ENCODE results near the gene CD34. TPM values are rescaled to one million over a fixed set of nuclear protein-coding genes. Genes with fewer than 3 reads are reported as not detected.
A peak's percentile ranks its signal among the peaks of the same experiment; 100 is the strongest.
"Not testable (repeated sequence)": the region's sequence is repeated elsewhere in the genome, so short reads cannot be mapped to it uniquely, and the experiment has no call there.

CD34 gene
- total RNA-seq, 4 donors from 2014 or later: 20.7 to 38.8 (median 27.8) TPM

GRCh38 chr1:207944571-207944970, 33.6 kb upstream of the CD34 start:
- Histone ChIP-seq H3K27ac (no peak overlapping the region), H3K4me3 (replicated peaks in 1 of 3) (no peak overlapping the region), H3K36me3 (no peaks in the 10 kb centered on the region), H3K4me1 (peaks cover 21 to 28% of the 10 kb centered on the region in 2 donors), H3K27me3 (no peaks in the 10 kb centered on the region), H3K9me3 (no peaks in the 10 kb centered on the region)
- intact Hi-C loops (cut with DNase I): no loop called here
- no peak for DNase-seq
- WGBS, 2 donors: 89 to 90% methylated on average over 3 of the region's 3 CpGs
- TF ChIP-seq CTCF (IDR thresholded peaks at IDR 0.05): no peak
- no peak for TF ChIP-seq POLR2A (IDR thresholded peaks at IDR 0.05)

- H3K36me3 ChIP-seq; H3K4me3 ChIP-seq (replicated peaks in 1 of 3); intact Hi-C loops (cut with DNase I); DNase-seq; H3K9me3 ChIP-seq; H3K27me3 ChIP-seq: not testable (repeated sequence)
- Histone ChIP-seq H3K4me1 (peaks cover 35 to 48% of the 10 kb centered on the region in 2 donors), H3K27ac (peak overlapping the region; percentile 55 to 74 (median 68))
- 79 to 85% methylated on average over 14 of the region's 14 CpGs for WGBS, 2 donors
Observed at GRCh38 chr1:207942337-207942741, 31.4 kb upstream of the CD34 start.

- no peaks in the 10 kb centered on the region for H3K9me3 ChIP-seq
- WGBS, 2 donors: 22 to 40% methylated on average over 7 of the region's 7 CpGs
- H3K4me1 ChIP-seq: peaks cover 37 to 50% of the 10 kb centered on the region in 2 donors
- TF ChIP-seq POLR2A (IDR thresholded peaks at IDR 0.05): no peak
- peak overlapping the region; percentile 55 to 74 (median 68) for H3K27ac ChIP-seq
- intact Hi-C loops (cut with DNase I): no loop called here
- peak; percentile 57 to 59 for DNase-seq
- no peaks in the 10 kb centered on the region for H3K36me3 ChIP-seq
- no peak overlapping the region for H3K4me3 ChIP-seq (replicated peaks in 1 of 3)
- H3K27me3 ChIP-seq: no peaks in the 10 kb centered on the region
Observed at GRCh38 chr1:207941665-207942064, 30.7 kb upstream of the CD34 start.

GRCh38 chr1:207938016-207938415, 27.1 kb upstream of the CD34 start:
- H3K4me3 ChIP-seq (replicated peaks in 1 of 3): no peak overlapping the region
- intact Hi-C loops (cut with DNase I): no loop called here
- no peaks in the 10 kb centered on the region for H3K9me3 ChIP-seq
- WGBS, 2 donors: 72 to 74% methylated on average over 10 of the region's 10 CpGs
- H3K27ac ChIP-seq: peak overlapping the region; percentile 10 to 62 (median 56)
- no peak for DNase-seq
- H3K4me1 ChIP-seq: peaks cover 37 to 50% of the 10 kb centered on the region in 2 donors
- H3K27me3 ChIP-seq: no peaks in the 10 kb centered on the region
- H3K36me3 ChIP-seq: no peaks in the 10 kb centered on the region
- TF ChIP-seq POLR2A (IDR thresholded peaks at IDR 0.05) (no peak), CTCF (IDR thresholded peaks at IDR 0.05) (no peak)

GRCh38 chr1:207937204-207937603, 26.3 kb upstream of the CD34 start:
- no peak for TF ChIP-seq POLR2A (IDR thresholded peaks at IDR 0.05)
- no peak for TF ChIP-seq CTCF (IDR thresholded peaks at IDR 0.05)
- Histone ChIP-seq H3K4me1 (peaks cover 37 to 47% of the 10 kb centered on the region in 2 donors), H3K9me3 (no peaks in the 10 kb centered on the region), H3K4me3 (replicated peaks in 1 of 3) (no peak overlapping the region), H3K36me3 (no peaks in the 10 kb centered on the region), H3K27ac (peak overlapping the region in 1 of 3 donors; percentile 56), H3K27me3 (no peaks in the 10 kb centered on the region)
- intact Hi-C loops (cut with DNase I): no loop called here
- whole genome bisulfite sequencing, 2 donors: 79 to 83% methylated on average over 3 of the region's 3 CpGs
- DNase-seq: no peak

- WGBS, 2 donors: 23 to 63% methylated on average over 1 of the region's 1 CpG
- Histone ChIP-seq H3K27ac (no peak overlapping the region), H3K4me1 (peaks cover 22 to 28% of the 10 kb centered on the region in 2 donors), H3K36me3 (no peaks in the 10 kb centered on the region), H3K4me3 (replicated peaks in 1 of 3) (no peak overlapping the region), H3K9me3 (no peaks in the 10 kb centered on the region), H3K27me3 (no peaks in the 10 kb centered on the region)
- intact Hi-C loops (cut with DNase I): no loop called here
- TF ChIP-seq POLR2A (IDR thresholded peaks at IDR 0.05) (no peak), CTCF (IDR thresholded peaks at IDR 0.05) (no peak)
- DNase-seq: no peak
Observed at GRCh38 chr1:207935166-207935583, 24.2 kb upstream of the CD34 start.
